Measurements from ENCODE around the gene ITPR3. TPM values are rescaled to one million over a fixed set of nuclear protein-coding genes. Genes with fewer than 3 reads are reported as not detected.

Gene ITPR3
- polyA plus RNA-seq, 1 of the 3 experiments (the other 2 are of a cell fraction): 8.1 TPM

DNA sequence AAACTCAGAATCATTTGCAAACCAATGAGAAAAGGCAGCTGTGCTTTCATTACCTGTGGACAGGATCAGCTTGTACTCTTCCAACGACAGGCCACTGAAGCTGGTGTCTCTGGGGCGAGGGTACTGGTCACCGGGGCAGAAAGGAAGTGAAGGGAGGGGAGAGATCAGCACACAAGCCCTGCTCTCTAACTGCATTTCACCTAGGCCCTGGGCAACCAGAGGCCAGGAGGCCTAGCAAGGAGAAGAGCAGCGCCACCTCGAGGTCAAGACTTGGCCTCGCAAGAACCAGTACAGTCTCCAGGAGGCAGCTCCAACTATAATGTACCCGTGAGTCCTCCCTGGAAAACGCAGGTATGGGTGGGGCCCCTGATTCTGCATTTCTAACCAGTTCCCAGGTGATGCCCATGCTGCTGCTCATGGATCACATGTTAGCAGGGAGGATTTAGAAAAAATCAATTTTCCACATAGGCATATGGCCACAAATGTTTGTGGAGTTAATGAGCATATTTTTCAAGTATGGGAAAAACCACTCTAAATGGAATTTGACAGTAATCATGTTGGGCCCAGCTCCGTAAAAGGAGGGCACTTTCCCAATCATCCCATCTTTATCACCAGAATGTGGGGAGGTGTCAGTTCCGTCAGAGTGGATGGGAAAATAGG, 79.4 kb downstream of the ITPR3 start:
- CTCF ChIA-PET: interaction anchor here (0.6 to 9.7 kb wide), 34 partner anchors 10 to 379 kb away, joined by 3 to 188 read pairs (median 5); partner anchors contain the start of genes CUTA, ITPR3, SYNGAP1 and UQCC2
- POLR2A ChIA-PET: no interaction called here
- Histone ChIP-seq H3K9me2 (no peaks in the 10 kb centered on the region), H4K20me1 (ENCODE audit: insufficient read depth) (no peaks in the 10 kb centered on the region), H3K27ac (ENCODE audit: low read depth in 2 of 2, low read length in 1 of 2) (no peak overlapping the region; a peak in 1 of 4 replicates), H3F3A (replicated peaks; ENCODE audit: insufficient read depth) (peaks cover 14% of the 10 kb centered on the region), H3K4me1 (ENCODE audit: control insufficient read depth in 1 of 2, insufficient read depth in 2 of 2, low read depth in 1 of 2, low read length in 1 of 2) (peaks cover 20 to 34% of the 10 kb centered on the region in 2 experiments; a peak in 3 of 4 replicates), H3K9me3 (no peaks in the 10 kb centered on the region), H3K27me3 (ENCODE audit: insufficient read depth) (no peaks in the 10 kb centered on the region), H3K4me3 (ENCODE audit: low read depth in 2 of 2, low read length in 1 of 2) (no peak overlapping the region; a peak in 1 of 4 replicates), H3K79me2 (ENCODE audit: insufficient read depth) (no peaks in the 10 kb centered on the region), H3K9ac (no peak overlapping the region), H2AFZ (ENCODE audit: low read depth) (no peak overlapping the region), H3K4me2 (no peak overlapping the region), H3K36me3 (replicated peaks in 1 of 2; ENCODE audit: control insufficient read depth in 1 of 2, insufficient read depth in 2 of 2, low read length in 1 of 2) (peaks cover 5 to 40% of the 10 kb centered on the region in 2 experiments)
- TF ChIP-seq CHD2 (IDR thresholded peaks at IDR 0.05; ENCODE audit: low read length, partially characterized antibody) (no peak), GATA2 (CRISPR knock-in tag; IDR thresholded peaks at IDR 0.05) (no peak), POLR2AphosphoS5 (IDR thresholded peaks at IDR 0.05; ENCODE audit: low read depth, low read length) (no peak), RXRA (IDR thresholded peaks at IDR 0.05; ENCODE audit: borderline replicate concordance, low read depth) (no peak), YY1 (IDR thresholded peaks at IDR 0.05; ENCODE audit: low read depth) (no peak), GABPA (IDR thresholded peaks at IDR 0.05; ENCODE audit: low read depth) (no peak), TCF12 (IDR thresholded peaks at IDR 0.05) (no peak), CTCF (IDR thresholded peaks at IDR 0.05) (peak; percentile 76), SMC3 (IDR thresholded peaks at IDR 0.05; ENCODE audit: low read depth, low read length) (peak; percentile 80), RAD21 (IDR thresholded peaks at IDR 0.05; ENCODE audit: low read length) (peak; percentile 78), RFX5 (IDR thresholded peaks at IDR 0.05; ENCODE audit: low read length) (no peak), EZH2phosphoT487 (IDR thresholded peaks at IDR 0.05; ENCODE audit: borderline replicate concordance, low read depth) (no peak), NFIC (IDR thresholded peaks at IDR 0.05; ENCODE audit: borderline replicate concordance) (no peak), SIN3A (IDR thresholded peaks at IDR 0.05; ENCODE audit: borderline replicate concordance, low read depth, low read length) (no peak), ELF1 (IDR thresholded peaks at IDR 0.05) (no peak), NRF1 (IDR thresholded peaks at IDR 0.05; ENCODE audit: low read depth, low read length) (no peak), MEF2A (IDR thresholded peaks at IDR 0.05; ENCODE audit: borderline replicate concordance, low read depth) (no peak), FOXM1 (IDR thresholded peaks at IDR 0.05; ENCODE audit: low read depth) (no peak), MXI1 (IDR thresholded peaks at IDR 0.05; ENCODE audit: low read depth, low read length) (no peak)
- TF ChIP-seq, protein P1, sequence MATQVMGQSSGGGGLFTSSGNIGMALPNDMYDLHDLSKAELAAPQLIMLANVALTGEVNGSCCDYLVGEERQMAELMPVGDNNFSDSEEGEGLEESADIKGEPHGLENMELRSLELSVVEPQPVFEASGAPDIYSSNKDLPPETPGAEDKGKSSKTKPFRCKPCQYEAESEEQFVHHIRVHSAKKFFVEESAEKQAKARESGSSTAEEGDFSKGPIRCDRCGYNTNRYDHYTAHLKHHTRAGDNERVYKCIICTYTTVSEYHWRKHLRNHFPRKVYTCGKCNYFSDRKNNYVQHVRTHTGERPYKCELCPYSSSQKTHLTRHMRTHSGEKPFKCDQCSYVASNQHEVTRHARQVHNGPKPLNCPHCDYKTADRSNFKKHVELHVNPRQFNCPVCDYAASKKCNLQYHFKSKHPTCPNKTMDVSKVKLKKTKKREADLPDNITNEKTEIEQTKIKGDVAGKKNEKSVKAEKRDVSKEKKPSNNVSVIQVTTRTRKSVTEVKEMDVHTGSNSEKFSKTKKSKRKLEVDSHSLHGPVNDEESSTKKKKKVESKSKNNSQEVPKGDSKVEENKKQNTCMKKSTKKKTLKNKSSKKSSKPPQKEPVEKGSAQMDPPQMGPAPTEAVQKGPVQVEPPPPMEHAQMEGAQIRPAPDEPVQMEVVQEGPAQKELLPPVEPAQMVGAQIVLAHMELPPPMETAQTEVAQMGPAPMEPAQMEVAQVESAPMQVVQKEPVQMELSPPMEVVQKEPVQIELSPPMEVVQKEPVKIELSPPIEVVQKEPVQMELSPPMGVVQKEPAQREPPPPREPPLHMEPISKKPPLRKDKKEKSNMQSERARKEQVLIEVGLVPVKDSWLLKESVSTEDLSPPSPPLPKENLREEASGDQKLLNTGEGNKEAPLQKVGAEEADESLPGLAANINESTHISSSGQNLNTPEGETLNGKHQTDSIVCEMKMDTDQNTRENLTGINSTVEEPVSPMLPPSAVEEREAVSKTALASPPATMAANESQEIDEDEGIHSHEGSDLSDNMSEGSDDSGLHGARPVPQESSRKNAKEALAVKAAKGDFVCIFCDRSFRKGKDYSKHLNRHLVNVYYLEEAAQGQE (IDR thresholded peaks at IDR 0.05; ENCODE audit: low read depth, low read length): no peak
- TF ChIP-seq, protein P2, sequence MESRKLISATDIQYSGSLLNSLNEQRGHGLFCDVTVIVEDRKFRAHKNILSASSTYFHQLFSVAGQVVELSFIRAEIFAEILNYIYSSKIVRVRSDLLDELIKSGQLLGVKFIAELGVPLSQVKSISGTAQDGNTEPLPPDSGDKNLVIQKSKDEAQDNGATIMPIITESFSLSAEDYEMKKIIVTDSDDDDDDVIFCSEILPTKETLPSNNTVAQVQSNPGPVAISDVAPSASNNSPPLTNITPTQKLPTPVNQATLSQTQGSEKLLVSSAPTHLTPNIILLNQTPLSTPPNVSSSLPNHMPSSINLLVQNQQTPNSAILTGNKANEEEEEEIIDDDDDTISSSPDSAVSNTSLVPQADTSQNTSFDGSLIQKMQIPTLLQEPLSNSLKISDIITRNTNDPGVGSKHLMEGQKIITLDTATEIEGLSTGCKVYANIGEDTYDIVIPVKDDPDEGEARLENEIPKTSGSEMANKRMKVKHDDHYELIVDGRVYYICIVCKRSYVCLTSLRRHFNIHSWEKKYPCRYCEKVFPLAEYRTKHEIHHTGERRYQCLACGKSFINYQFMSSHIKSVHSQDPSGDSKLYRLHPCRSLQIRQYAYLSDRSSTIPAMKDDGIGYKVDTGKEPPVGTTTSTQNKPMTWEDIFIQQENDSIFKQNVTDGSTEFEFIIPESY (IDR thresholded peaks at IDR 0.05; ENCODE audit: borderline replicate concordance, low read depth): no peak
- TF ChIP-seq, protein P3, sequence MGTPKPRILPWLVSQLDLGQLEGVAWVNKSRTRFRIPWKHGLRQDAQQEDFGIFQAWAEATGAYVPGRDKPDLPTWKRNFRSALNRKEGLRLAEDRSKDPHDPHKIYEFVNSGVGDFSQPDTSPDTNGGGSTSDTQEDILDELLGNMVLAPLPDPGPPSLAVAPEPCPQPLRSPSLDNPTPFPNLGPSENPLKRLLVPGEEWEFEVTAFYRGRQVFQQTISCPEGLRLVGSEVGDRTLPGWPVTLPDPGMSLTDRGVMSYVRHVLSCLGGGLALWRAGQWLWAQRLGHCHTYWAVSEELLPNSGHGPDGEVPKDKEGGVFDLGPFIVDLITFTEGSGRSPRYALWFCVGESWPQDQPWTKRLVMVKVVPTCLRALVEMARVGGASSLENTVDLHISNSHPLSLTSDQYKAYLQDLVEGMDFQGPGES (IDR thresholded peaks at IDR 0.05; ENCODE audit: low read depth, low read length): no peak
- TF ChIP-seq, protein P4, sequence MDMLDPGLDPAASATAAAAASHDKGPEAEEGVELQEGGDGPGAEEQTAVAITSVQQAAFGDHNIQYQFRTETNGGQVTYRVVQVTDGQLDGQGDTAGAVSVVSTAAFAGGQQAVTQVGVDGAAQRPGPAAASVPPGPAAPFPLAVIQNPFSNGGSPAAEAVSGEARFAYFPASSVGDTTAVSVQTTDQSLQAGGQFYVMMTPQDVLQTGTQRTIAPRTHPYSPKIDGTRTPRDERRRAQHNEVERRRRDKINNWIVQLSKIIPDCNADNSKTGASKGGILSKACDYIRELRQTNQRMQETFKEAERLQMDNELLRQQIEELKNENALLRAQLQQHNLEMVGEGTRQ (IDR thresholded peaks at IDR 0.05; ENCODE audit: borderline replicate concordance, low read depth, low read length): no peak
- TF ChIP-seq, protein P5, sequence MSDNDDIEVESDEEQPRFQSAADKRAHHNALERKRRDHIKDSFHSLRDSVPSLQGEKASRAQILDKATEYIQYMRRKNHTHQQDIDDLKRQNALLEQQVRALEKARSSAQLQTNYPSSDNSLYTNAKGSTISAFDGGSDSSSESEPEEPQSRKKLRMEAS (IDR thresholded peaks at IDR 0.05; ENCODE audit: low read depth): no peak
- WGBS (ENCODE audit: low lambda C conversion rate): 65% methylated on average over 9 of the region's 10 CpGs
- peak; percentile 62 for DNase-seq
